RWPE2 (cell line): ENCODE results near the gene KCNMA1.

Source experiments
- ATAC-seq: fragments of 200-7000 bp; cut with Tn5 transposase; 3 replicates; pipeline ENCODE4 v1.9.1; 2021; ENCODE audit warnings: low read depth
- DNase-seq: peaks from one replicate; pipeline ENCODE4 v3.0.0-alpha.2; 2020; ENCODE audit warnings: low spot score
- H3K27ac ChIP-seq: fragments of 450-650 bp; 2 replicates; pipeline ENCODE4 v1.5.1; 2017; ENCODE audit warnings: mild to moderate bottlenecking; ENCODE audit not compliant: poor library complexity, severe bottlenecking
- H3K27me3 ChIP-seq: fragments of 250-450 bp; sonication (Bioruptor Pico); 2 replicates; pipeline ENCODE4 v1.5.1; 2021; ENCODE audit warnings: mild to moderate bottlenecking, moderate library complexity; ENCODE audit not compliant: insufficient read depth, poor library complexity, severe bottlenecking
- H3K36me3 ChIP-seq: fragments of 250-450 bp; sonication (Bioruptor Pico); 2 replicates; pipeline ENCODE4 v1.5.1; 2020; ENCODE audit warnings: low read depth, mild to moderate bottlenecking, moderate library complexity
- H3K4me1 ChIP-seq: fragments of 250-450 bp; sonication (Bioruptor Pico); 2 replicates; pipeline ENCODE4 v1.5.1; 2021; ENCODE audit warnings: mild to moderate bottlenecking, moderate library complexity; ENCODE audit not compliant: insufficient read depth, poor library complexity, severe bottlenecking
- H3K4me3 ChIP-seq: fragments of 250-450 bp; sonication (Bioruptor Pico); 2 replicates; pipeline ENCODE4 v1.5.1; 2021; ENCODE audit warnings: mild to moderate bottlenecking, moderate library complexity; ENCODE audit not compliant: severe bottlenecking
- H3K9me3 ChIP-seq: fragments of 250-450 bp; sonication (Bioruptor Pico); 2 replicates; pipeline ENCODE4 v1.5.1; 2021; ENCODE audit warnings: mild to moderate bottlenecking, moderate library complexity; ENCODE audit not compliant: severe bottlenecking
- CTCF ChIP-seq: fragments of 450-650 bp; IDR thresholded peaks from one replicate; pipeline ENCODE4 v1.5.1; 2017; ENCODE audit warnings: mild to moderate bottlenecking, moderate library complexity; ENCODE audit not compliant: poor library complexity, severe bottlenecking

KCNMA1 gene

GRCh38 chr10:77177161-77177560 lies 460.4 kb downstream of the KCNMA1 start:
- H3K27ac ChIP-seq = no peak overlapping the region
- H3K36me3 ChIP-seq = no peaks in the 10 kb centered on the region
- no peak for TF ChIP-seq CTCF

GRCh38 chr10:77176232-77176631 lies 461.4 kb downstream of the KCNMA1 start:
- Histone ChIP-seq H3K36me3 (no peaks in the 10 kb centered on the region), H3K4me3 (no peak overlapping the region), H3K4me1 (peaks cover 17% of the 10 kb centered on the region), H3K27me3 (no peaks in the 10 kb centered on the region), H3K27ac (no peak overlapping the region), H3K9me3 (no peaks in the 10 kb centered on the region)
- ATAC-seq (no peak), DNase-seq (no peak)
- no peak for TF ChIP-seq CTCF

More at GRCh38 chr10:77177161-77177560, 460.4 kb downstream of the KCNMA1 start:
- ATAC-seq (no peak), DNase-seq (no peak)
- Histone ChIP-seq H3K27me3 (no peaks in the 10 kb centered on the region), H3K4me3 (no peak overlapping the region), H3K4me1 (peaks cover 17% of the 10 kb centered on the region), H3K9me3 (no peaks in the 10 kb centered on the region)

GRCh38 chr10:77175631-77176222 lies 461.9 kb downstream of the KCNMA1 start:
- Histone ChIP-seq H3K4me1 (peaks cover 17% of the 10 kb centered on the region), H3K27me3 (no peaks in the 10 kb centered on the region), H3K36me3 (no peaks in the 10 kb centered on the region), H3K4me3 (no peak overlapping the region), H3K9me3 (no peaks in the 10 kb centered on the region), H3K27ac (no peak overlapping the region)
- DNase-seq (no peak), ATAC-seq (no peak)
- TF ChIP-seq CTCF = no peak

GRCh38 chr10:77173615-77174461 lies 463.8 kb downstream of the KCNMA1 start:
- Histone ChIP-seq H3K27me3 (no peaks in the 10 kb centered on the region), H3K27ac (peak overlapping the region; percentile 31), H3K9me3 (no peaks in the 10 kb centered on the region), H3K4me1 (peaks cover 9% of the 10 kb centered on the region), H3K4me3 (no peak overlapping the region), H3K36me3 (no peaks in the 10 kb centered on the region)
- TF ChIP-seq CTCF = peak; percentile 96
- no peak for DNase-seq
- ATAC-seq = peak; percentile 69

- Histone ChIP-seq H3K4me3 (no peak overlapping the region), H3K9me3 (no peaks in the 10 kb centered on the region), H3K4me1 (peaks cover 18% of the 10 kb centered on the region), H3K36me3 (no peaks in the 10 kb centered on the region), H3K27ac (no peak overlapping the region), H3K27me3 (no peaks in the 10 kb centered on the region)
- DNase-seq = no peak
- TF ChIP-seq CTCF = no peak
- ATAC-seq = no peak
Measured at GRCh38 chr10:77172086-77172485, 465.5 kb downstream of the KCNMA1 start.
